ENCODE data around the gene OSBPL6.

GRCh38 chr2:178157574-178157973 lies 36.7 kb upstream of the OSBPL6 start:
- no peak for TF ChIP-seq CTCF (IDR thresholded peaks at IDR 0.05 in 2 of 3, conservative IDR thresholded peaks at IDR 0.05 in 1 of 3; ENCODE audit: control insufficient read depth in 2 of 3, extremely low read depth in 1 of 3, insufficient read depth in 1 of 3, low read depth in 3 of 3, low read length in 3 of 3)
- no peak for TF ChIP-seq EZH2 (IDR thresholded peaks at IDR 0.05; ENCODE audit: borderline replicate concordance, control insufficient read depth, low read depth, low read length)
- TF ChIP-seq ZNF274 (IDR thresholded peaks at IDR 0.05; ENCODE audit: insufficient read depth, insufficient read length): no peak
- no peak for TF ChIP-seq RFX5 (IDR thresholded peaks at IDR 0.05; ENCODE audit: low read depth, low read length)
